A549 (cell line): ENCODE measurements around the gene OSCP1. TPM values are rescaled to one million over a fixed set of nuclear protein-coding genes. Genes with fewer than 3 reads are reported as not detected.

ENCODE experiments used
- ATAC-seq, 2 experiments: fragments of 200-7000 bp in 1 of 2; fragments of >200 bp in 1 of 2; cut with Nextera tagmentation in 1 of 2; cut with Tn5 transposase in 1 of 2; 3 replicates each; pipeline versions ENCODE4 v1.8.0 to v1.9.1; 2018 to 2020; ENCODE audit warnings: mild to moderate bottlenecking in 1 of 2, moderate library complexity in 1 of 2
- CTCF ChIA-PET: fragments of 300-600 bp; sonication (Branson Sonifier 250); formaldehyde crosslinking; extraction: SDS; loops from one replicate; lab custom pipeline; 2021; ENCODE audit warnings: antibody characterized with exemption, inconsistent platforms; lab: Yijun Ruan, JAX
- POLR2A ChIA-PET: fragments of 350-600 bp; formaldehyde crosslinking; extraction: SDS; loops from one replicate; lab custom pipeline; 2021; ENCODE audit warnings: antibody characterized with exemption, inconsistent platforms; lab: Yijun Ruan, JAX
- DNase-seq, 2 experiments: peaks; one replicate each; pipeline versions ENCODE4 v3.0.0 to v3.0.0-alpha.2; 2011 to 2016; ENCODE audit warnings: low read depth in 1 of 2, low spot score in 1 of 2
- FAIRE-seq: peaks from 2 replicates; lab custom pipeline; 2011; peaks lifted over from hg19 to GRCh38; lab: Jason Lieb, UNC
- H3K27ac ChIP-seq, 2 experiments: fragments of >200 bp; sonication (Bioruptor Twin); formaldehyde crosslinking; 3 replicates each; pipeline ENCODE4 v1.5.1; 2016 to 2017
- H3K4me1 ChIP-seq: fragments of >200 bp; sonication (Bioruptor Twin); formaldehyde crosslinking; 3 replicates; pipeline ENCODE4 v1.6.1; 2016
- H3K4me2 ChIP-seq: fragments of >200 bp; sonication (Bioruptor Twin); formaldehyde crosslinking; 3 replicates; pipeline ENCODE4 v1.6.1; 2016
- H3K4me3 ChIP-seq: fragments of >200 bp; sonication (Bioruptor Twin); formaldehyde crosslinking; 3 replicates; pipeline ENCODE4 v1.5.1; 2016
- H3K9me3 ChIP-seq: fragments of >200 bp; sonication (Bioruptor Twin); formaldehyde crosslinking; 3 replicates; pipeline ENCODE4 v1.6.1; 2016
- BCL3 ChIP-seq: fragments of >200 bp; sonication (Bioruptor Twin); formaldehyde crosslinking; IDR thresholded peaks from 3 replicates; pipeline ENCODE4 v1.6.1; 2016
- BHLHE40 ChIP-seq: IDR thresholded peaks from 2 replicates; pipeline ENCODE4 v1.6.1; 2012; ENCODE audit warnings: low read depth, low read length, inconsistent platforms
- E2F6 ChIP-seq: IDR thresholded peaks from 2 replicates; pipeline ENCODE4 v1.6.1; 2012; ENCODE audit warnings: low read depth, borderline replicate concordance
- EHMT2 ChIP-seq: fragments of 200-600 bp; sonication (generic); IDR thresholded peaks from 2 replicates; pipeline ENCODE4 v1.6.1; 2016; ENCODE audit warnings: antibody characterized with exemption, low read depth, mild to moderate bottlenecking, moderate library complexity
- EP300 ChIP-seq, 2 experiments: fragments of >200 bp; sonication (Bioruptor Twin); formaldehyde crosslinking; IDR thresholded peaks; 2 replicates in 1 of 2; 3 replicates in 1 of 2; pipeline ENCODE4 v1.6.1; 2016 to 2017
- HDAC2 ChIP-seq: fragments of 200-600 bp; sonication (generic); IDR thresholded peaks from 2 replicates; pipeline ENCODE4 v1.6.1; 2016
- HEYL ChIP-seq: fragments of 250-450 bp; sonication (Bioruptor Pico); IDR thresholded peaks from 2 replicates; pipeline ENCODE4 v1.8.0; 2021; ENCODE audit warnings: mild to moderate bottlenecking, moderate library complexity
- HOXA7 ChIP-seq: fragments of 250-450 bp; sonication (Bioruptor Pico); IDR thresholded peaks from 2 replicates; pipeline ENCODE4 v1.5.0; 2020; ENCODE audit warnings: mild to moderate bottlenecking, moderate library complexity
- MAFK ChIP-seq: fragments of 450-650 bp; IDR thresholded peaks from 2 replicates; pipeline ENCODE4 v1.6.1; 2014; ENCODE audit not compliant: partially characterized antibody
- POLR2AphosphoS2 ChIP-seq: conservative IDR thresholded peaks from 2 replicates; pipeline ENCODE4 v1.6.1; 2012; ENCODE audit warnings: low read length, improper control_type of control experiment, inconsistent platforms
- RNF2 ChIP-seq: fragments of 200-600 bp; sonication (generic); IDR thresholded peaks from 2 replicates; pipeline ENCODE4 v1.6.1; 2016; ENCODE audit warnings: low read depth, mild to moderate bottlenecking, antibody characterized with exemption, moderate library complexity, borderline replicate concordance
- ZC3H11A ChIP-seq: fragments of 450-650 bp; IDR thresholded peaks from 2 replicates; pipeline ENCODE4 v1.6.1; 2014; ENCODE audit warnings: antibody characterized with exemption, mild to moderate bottlenecking
- ZFP36 ChIP-seq: fragments of 450-650 bp; IDR thresholded peaks from 2 replicates; pipeline ENCODE4 v1.6.1; 2014; ENCODE audit warnings: borderline replicate concordance; ENCODE audit not compliant: partially characterized antibody
- ZSCAN20 ChIP-seq: fragments of 250-450 bp; sonication (Bioruptor Pico); IDR thresholded peaks from 2 replicates; pipeline ENCODE4 v1.8.0; 2022; ENCODE audit warnings: mild to moderate bottlenecking, moderate library complexity
- WGBS: methylation state at CpG from one replicate; pipeline ENCODE4 v1.1.6; 2017; ENCODE audit errors: missing lambda C conversion rate; 5-methylcytosine and 5-hydroxymethylcytosine counted together
- polyA plus RNA-seq, 4 experiments: library from polyadenylated mRNA; depleted of rRNA in 3 of 4; stranded (reverse); fragments of >200 nt; fragmentation: RNase III in 1 of 4; extraction: RNeasy Plus Mini Kit Qiagen cat#74134 plus additional on column Dnase treatment in 1 of 4; gene quantifications; 2 replicates in 3 of 4; 3 replicates in 1 of 4; pipeline ENCODE4 v1.2.3, GENCODE V29; 2011 to 2017
- TF ChIP-seq, protein P1 (sequence below): IDR thresholded peaks from 2 replicates; pipeline ENCODE4 v1.6.1; 2012
- TF ChIP-seq, protein P2 (sequence below): fragments of 450-650 bp; IDR thresholded peaks from 2 replicates; pipeline ENCODE4 v1.6.1; 2014; ENCODE audit warnings: antibody characterized with exemption
- TF ChIP-seq, protein P3 (sequence below): fragments of 200-600 bp; sonication (generic); IDR thresholded peaks from 2 replicates; pipeline ENCODE4 v1.6.1; 2016; ENCODE audit warnings: antibody characterized with exemption, mild to moderate bottlenecking, moderate library complexity

The OSCP1 gene
- polyA plus RNA-seq, 2 of the 4 experiments (the other 2 are of a cell fraction), result 4.6 to 6.6 TPM

DNA sequence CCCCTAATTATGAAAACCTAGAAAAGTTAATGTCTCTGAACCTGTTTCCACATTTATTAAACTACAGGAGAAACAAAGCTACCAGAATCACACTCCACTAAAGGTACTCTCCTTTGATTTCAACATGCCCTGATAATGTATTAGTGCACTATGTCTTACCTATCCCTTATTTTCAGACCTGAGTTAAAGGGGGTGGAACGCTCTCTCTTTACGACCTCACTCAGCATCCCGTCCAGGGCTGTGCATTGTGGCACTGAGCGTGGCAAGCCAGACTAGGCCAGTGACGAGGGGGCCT is 53.2 kb downstream of the OSCP1 start:
- peak overlapping the region; percentile 97 for H3K4me2 ChIP-seq
- H3K4me1 ChIP-seq, result peaks cover 9% of the 10 kb centered on the region; the same call in 1 of the 3 replicates
- ATAC-seq (peak in 1 of 2 experiments; percentile 75; a peak in 4 of 6 replicates), FAIRE-seq (no peak)
- 8% methylated on average over 4 of the region's 5 CpGs for WGBS
- peak overlapping the region; percentile 88 to 99 for H3K27ac ChIP-seq
- POLR2A ChIA-PET, result interaction anchor here (1.1 to 2.1 kb wide), 3 partner anchors 10 to 90 kb away, joined by 3 to 40 read pairs (median 3); partner anchors contain the start of genes SH3D21 and STK40
- CTCF ChIA-PET, result interaction anchor here (1.2 to 3.6 kb wide), 8 partner anchors 8 to 91 kb away, joined by 3 to 14 read pairs (median 6); partner anchors contain the start of gene SH3D21
- TF ChIP-seq HEYL, result no peak
- TF ChIP-seq POLR2AphosphoS2, result no peak
- no peak for TF ChIP-seq ZFP36
- TF ChIP-seq EP300 (IDR thresholded peaks at IDR 0.05), result no peak
- TF ChIP-seq EHMT2, result no peak
- no peak for TF ChIP-seq MAFK
- no peak for TF ChIP-seq RNF2
- no peak for TF ChIP-seq ZSCAN20 (CRISPR knock-in tag)
- TF ChIP-seq HOXA7 (CRISPR knock-in tag), result no peak
- TF ChIP-seq, protein P1, sequence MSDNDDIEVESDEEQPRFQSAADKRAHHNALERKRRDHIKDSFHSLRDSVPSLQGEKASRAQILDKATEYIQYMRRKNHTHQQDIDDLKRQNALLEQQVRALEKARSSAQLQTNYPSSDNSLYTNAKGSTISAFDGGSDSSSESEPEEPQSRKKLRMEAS, result no peak
- no peak for TF ChIP-seq ZC3H11A
- TF ChIP-seq BHLHE40, result no peak
- TF ChIP-seq, protein P2, sequence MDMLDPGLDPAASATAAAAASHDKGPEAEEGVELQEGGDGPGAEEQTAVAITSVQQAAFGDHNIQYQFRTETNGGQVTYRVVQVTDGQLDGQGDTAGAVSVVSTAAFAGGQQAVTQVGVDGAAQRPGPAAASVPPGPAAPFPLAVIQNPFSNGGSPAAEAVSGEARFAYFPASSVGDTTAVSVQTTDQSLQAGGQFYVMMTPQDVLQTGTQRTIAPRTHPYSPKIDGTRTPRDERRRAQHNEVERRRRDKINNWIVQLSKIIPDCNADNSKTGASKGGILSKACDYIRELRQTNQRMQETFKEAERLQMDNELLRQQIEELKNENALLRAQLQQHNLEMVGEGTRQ, result no peak
- TF ChIP-seq BCL3, result no peak
- TF ChIP-seq HDAC2, result no peak
- TF ChIP-seq, all 56 proteins: peak for 0
- Histone ChIP-seq H3K9me3 (no peaks in the 10 kb centered on the region), H3K4me3 (peak overlapping the region; percentile 67)
- DNase-seq, result no peak

GRCh38 chr1:36396359-36396758 is 53.9 kb downstream of the OSCP1 start:
- DNase-seq, result no peak
- Histone ChIP-seq H3K4me1 (peaks cover 9% of the 10 kb centered on the region; the same call in 1 of the 3 replicates), H3K4me2 (peak overlapping the region; percentile 97), H3K4me3 (no peak overlapping the region; the same call in 2 of the 3 replicates), H3K9me3 (no peaks in the 10 kb centered on the region), H3K27ac (peak overlapping the region in 1 of 2 experiments; percentile 99; a peak in 2 of 6 replicates)
- no peak for ATAC-seq
- WGBS, result 73% methylated on average over 6 of the region's 6 CpGs
- CTCF ChIA-PET, result interaction anchor here (0.8 to 3.6 kb wide), 8 partner anchors 8 to 90 kb away, joined by 3 to 14 read pairs (median 4); partner anchors contain the start of gene SH3D21
- no peak for TF ChIP-seq E2F6
- POLR2A ChIA-PET, result interaction anchor here (2.1 kb wide), 1 partner anchor 10 kb away, joined by 40 read pairs; the partner anchor contains the start of gene STK40
- no peak for FAIRE-seq

GRCh38 chr1:36393686-36394085 is 56.6 kb downstream of the OSCP1 start:
- ChIA-PET CTCF (interaction anchor here (2.9 kb wide), 1 partner anchor 25 kb away, joined by 8 read pairs; no protein-coding TSS in a partner anchor), POLR2A (no interaction called here)
- Histone ChIP-seq H3K27ac (no peak overlapping the region), H3K4me3 (no peak overlapping the region), H3K4me1 (peaks cover 9% of the 10 kb centered on the region; the same call in 1 of the 3 replicates), H3K9me3 (no peaks in the 10 kb centered on the region), H3K4me2 (no peak overlapping the region)
- DNase-seq (no peak), ATAC-seq (no peak), FAIRE-seq (no peak)
- WGBS, result 92% methylated on average over 10 of the region's 19 CpGs
- TF ChIP-seq, protein P3, sequence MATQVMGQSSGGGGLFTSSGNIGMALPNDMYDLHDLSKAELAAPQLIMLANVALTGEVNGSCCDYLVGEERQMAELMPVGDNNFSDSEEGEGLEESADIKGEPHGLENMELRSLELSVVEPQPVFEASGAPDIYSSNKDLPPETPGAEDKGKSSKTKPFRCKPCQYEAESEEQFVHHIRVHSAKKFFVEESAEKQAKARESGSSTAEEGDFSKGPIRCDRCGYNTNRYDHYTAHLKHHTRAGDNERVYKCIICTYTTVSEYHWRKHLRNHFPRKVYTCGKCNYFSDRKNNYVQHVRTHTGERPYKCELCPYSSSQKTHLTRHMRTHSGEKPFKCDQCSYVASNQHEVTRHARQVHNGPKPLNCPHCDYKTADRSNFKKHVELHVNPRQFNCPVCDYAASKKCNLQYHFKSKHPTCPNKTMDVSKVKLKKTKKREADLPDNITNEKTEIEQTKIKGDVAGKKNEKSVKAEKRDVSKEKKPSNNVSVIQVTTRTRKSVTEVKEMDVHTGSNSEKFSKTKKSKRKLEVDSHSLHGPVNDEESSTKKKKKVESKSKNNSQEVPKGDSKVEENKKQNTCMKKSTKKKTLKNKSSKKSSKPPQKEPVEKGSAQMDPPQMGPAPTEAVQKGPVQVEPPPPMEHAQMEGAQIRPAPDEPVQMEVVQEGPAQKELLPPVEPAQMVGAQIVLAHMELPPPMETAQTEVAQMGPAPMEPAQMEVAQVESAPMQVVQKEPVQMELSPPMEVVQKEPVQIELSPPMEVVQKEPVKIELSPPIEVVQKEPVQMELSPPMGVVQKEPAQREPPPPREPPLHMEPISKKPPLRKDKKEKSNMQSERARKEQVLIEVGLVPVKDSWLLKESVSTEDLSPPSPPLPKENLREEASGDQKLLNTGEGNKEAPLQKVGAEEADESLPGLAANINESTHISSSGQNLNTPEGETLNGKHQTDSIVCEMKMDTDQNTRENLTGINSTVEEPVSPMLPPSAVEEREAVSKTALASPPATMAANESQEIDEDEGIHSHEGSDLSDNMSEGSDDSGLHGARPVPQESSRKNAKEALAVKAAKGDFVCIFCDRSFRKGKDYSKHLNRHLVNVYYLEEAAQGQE, result no peak
